NCI-H2227 (cell line): Measurements from ENCODE around the gene ZSCAN12.

Experiments
- DNase-seq: peaks from one replicate; lab custom pipeline; 2025; ENCODE audit not compliant: unreplicated experiment; lab: John Stamatoyannopoulos, UW

Gene ZSCAN12

GRCh38 chr6:28333047-28333446, 66.5 kb downstream of the ZSCAN12 start:
- no peak for DNase-seq

- no peak for DNase-seq
Measured at GRCh38 chr6:28330041-28330440, 69.5 kb downstream of the ZSCAN12 start.
